HG02852 (cell line): ENCODE data around the gene NUP205.
"Not testable (repeated sequence)": the region's sequence is repeated elsewhere in the genome, so short reads cannot be mapped to it uniquely, and the experiment has no call there.

Source experiments
- ATAC-seq: cut with Tn5 transposase; IDR thresholded peaks from one replicate; pipeline ENCODE4 v1.9.1; 2021; ENCODE audit warnings: mild to moderate bottlenecking, moderate library complexity; ENCODE audit not compliant: unreplicated experiment

The NUP205 gene

DNA sequence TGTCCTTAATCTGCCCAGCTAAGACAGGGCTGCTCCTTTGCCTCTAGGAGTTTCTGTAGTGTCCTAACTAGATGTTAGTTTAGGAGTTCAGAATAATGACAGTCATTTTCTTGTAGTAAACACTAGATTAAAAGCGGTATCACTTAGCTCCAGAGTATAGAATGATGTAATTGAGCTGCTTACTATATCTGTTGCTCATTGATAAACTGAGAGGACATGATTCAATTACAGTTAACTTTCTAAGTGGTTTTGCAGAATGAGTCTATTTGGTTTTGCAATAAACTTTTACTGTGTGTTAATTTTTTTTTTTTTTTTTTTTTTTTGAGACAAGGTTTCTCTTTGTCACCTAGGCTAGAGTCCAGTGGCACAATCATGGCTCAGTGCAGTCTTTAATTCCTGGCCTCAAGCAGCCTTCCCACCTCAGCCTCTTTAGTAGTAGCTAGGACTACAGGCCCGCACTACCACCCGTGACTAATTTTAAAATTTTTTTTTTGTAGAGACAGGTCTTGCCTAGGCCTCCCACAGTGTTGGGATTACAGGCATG is 106.4 kb downstream of the NUP205 start:
- no peak for ATAC-seq

DNA sequence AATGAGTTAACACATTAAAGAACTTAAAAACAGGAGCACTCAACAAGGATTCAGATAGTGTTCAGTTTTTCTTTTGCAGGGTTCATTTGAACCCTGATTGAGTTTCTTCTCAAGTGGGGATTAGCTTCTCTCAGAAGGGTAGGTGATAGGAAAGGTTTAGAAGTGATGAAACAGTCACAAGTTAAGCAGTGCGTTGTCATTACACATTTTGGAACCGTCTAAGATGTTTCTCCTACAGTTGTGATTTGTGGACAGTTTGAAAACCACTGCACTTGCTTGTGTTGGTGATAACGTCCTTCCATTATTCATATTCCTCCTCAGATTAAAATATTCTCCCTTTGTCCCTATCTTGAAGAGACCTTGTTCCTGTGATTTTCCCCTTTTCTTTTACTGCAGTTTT is 107.3 kb downstream of the NUP205 start:
- ATAC-seq, result no peak

DNA sequence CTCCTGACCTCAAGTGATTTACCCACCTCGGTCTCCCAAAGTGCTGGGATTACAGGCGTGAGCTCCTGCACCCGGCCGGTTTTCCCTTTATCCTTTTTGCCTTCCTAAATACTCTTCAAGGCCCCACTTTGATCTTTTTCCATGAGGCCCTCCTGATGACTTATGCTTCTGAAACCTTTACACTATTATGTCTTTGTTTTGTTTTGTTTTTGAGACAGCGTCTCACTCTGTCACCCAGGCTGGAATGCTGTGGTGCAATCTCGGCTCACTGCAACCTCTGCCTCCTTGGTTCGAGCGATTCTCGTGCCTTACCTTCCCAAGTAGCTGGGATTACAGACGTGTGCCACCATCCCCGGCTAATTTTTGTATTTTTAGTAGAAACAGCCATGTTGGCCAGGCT is 108.4 kb downstream of the NUP205 start:
- ATAC-seq, result no peak

DNA sequence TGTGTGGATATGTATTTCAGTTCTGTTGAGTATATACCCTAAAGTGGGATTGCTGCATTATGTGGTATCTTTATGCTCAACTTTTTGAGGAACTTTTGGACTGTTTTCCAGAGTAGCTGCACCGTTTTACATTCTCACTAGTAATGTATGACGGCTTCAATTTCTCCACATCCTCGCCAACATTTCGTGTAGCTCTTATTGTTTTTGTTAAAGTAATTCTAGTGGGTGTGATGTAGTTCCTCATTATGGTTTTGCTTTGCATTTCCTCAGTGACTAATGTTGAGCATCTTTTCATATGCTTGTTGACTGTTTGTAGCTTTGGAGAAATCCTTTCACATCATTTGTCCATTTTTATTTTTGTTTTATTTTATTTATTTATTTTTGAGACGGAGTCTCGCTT is 109.1 kb downstream of the NUP205 start:
- ATAC-seq, result no peak

DNA sequence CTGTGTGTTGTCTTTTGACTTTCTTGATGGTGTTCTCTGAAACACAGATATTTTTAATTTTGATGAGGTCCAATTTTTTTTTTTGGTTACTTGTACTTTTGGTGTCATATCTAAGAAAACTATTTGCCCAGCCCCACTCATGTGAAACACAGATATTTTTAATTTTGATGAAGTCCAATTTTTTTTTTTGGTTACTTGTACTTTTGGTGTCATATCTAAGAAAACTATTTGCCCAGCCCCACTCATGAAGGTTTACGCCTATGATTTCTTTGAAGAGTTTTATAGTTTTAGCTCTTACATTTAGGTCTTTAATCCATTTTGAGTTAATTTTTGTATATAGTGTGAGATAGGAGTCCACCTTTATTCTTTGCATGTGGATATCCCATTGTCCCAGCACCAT is 109.9 kb downstream of the NUP205 start:
- not testable (repeated sequence) for ATAC-seq

DNA sequence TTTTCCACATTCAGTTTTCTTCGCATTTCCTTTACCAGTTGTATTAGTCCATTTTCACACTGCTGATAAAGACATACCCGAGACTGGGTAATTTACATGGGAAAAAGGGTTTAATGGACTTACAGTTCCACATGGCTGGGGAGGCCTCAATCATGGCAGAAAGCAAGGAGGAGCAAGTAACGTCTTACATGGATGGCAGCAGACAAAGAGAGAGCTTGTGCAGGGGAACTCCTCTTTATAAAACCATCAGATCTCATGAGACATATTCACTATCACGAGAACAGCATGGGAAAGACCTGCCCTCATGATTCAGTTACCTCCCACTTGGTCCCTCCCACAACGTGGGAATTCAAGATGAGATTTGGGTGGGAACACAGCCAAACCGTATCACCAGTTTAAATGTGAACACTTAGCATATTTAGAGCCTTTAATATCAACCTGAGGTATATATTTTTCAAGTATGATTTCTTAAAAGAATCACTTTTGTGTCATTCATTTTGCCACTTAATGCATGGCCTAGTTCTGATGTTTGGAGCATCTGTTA is 111.2 kb downstream of the NUP205 start:
- not testable (repeated sequence) for ATAC-seq

DNA sequence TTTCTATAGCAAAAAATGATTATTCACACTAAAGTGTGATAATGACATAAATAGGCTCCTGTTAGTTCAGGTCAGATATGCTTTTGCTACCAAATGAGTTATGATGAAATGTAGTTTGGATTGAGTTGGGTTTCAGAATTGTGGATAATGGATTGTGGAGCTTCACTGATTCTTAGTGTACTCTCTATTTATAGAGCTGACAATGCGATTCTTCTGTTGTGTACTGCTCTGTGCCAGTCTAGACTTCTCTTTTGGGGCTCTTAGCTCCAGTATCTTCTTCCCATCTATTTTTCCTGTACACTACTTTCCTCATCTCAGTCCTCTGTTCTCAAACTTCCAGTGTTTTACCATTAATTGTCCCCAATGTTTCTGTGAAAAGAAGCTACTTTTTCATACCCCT is 112.1 kb downstream of the NUP205 start:
- no peak for ATAC-seq

DNA sequence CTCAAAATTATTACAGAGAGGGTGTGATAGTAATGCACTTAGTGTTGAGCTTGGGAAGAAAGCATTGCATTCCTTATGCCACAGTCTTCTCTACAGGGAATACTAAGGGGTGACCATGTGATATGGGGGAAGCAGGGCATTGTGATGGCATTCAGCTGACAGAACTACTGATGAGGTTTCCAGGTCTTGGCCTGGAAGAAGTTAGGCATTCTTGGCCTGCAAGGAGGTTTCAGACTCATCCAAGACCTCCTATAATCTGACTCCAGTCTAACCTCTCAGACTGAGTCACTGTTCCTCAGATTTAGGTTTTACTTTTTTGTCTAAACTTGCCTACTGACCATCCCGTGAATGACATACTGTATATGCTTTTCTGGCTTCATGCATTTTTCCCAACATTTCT is 112.5 kb downstream of the NUP205 start:
- ATAC-seq, result no peak

DNA sequence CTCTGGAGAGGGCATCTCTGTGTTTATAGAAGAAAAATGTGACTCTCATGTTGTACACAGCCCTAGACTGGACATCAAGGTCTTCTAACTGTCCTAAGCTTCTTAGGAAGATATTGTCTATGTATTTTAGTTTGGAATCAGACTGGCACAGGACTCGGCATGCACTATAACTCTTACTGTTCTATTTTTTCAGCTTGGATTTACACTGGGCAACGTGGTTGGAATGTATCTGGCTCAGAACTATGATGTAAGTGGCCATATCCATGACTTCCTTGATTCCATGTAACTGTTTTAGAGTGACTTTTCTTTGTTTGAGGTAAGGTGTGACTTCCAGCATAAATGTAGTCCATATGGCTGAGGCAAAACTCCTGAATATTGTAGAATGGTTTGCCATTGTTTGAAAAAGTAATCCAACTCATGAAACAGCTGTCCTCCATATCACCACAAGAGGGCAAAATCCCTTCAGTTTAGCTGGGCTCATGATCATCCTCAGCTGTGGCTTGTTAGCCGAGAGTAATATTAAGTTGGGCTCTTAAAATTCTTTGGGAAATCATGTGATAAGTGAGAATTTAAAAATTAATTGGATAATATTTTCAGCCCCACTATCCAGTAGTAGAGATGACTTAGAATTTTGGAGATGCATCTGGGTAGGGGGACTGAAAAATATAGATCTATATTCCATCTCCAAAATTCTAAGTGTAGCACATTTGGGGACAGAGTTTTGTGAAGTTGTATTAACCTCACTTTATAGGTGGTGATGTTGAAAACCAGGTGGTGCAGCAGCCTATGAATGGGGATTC is 115.0 kb downstream of the NUP205 start:
- ATAC-seq, result peak; percentile 70

DNA sequence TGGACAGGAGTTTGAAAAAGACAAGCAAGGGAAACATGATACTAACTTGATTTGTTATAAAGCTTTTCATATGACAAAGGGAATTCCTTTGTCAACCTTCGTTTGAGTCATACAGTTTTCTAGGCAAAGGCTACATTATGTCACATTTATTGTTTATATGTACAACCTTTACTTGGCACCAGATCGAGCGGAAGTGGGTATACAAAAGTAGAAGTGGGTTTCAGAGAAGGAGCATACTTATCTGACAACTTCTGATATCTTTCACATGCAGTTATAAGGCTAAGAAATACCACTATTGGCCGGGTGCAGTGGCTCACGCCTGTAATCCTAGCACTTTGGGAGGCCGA is 115.6 kb downstream of the NUP205 start:
- ATAC-seq, result peak; percentile 18

DNA sequence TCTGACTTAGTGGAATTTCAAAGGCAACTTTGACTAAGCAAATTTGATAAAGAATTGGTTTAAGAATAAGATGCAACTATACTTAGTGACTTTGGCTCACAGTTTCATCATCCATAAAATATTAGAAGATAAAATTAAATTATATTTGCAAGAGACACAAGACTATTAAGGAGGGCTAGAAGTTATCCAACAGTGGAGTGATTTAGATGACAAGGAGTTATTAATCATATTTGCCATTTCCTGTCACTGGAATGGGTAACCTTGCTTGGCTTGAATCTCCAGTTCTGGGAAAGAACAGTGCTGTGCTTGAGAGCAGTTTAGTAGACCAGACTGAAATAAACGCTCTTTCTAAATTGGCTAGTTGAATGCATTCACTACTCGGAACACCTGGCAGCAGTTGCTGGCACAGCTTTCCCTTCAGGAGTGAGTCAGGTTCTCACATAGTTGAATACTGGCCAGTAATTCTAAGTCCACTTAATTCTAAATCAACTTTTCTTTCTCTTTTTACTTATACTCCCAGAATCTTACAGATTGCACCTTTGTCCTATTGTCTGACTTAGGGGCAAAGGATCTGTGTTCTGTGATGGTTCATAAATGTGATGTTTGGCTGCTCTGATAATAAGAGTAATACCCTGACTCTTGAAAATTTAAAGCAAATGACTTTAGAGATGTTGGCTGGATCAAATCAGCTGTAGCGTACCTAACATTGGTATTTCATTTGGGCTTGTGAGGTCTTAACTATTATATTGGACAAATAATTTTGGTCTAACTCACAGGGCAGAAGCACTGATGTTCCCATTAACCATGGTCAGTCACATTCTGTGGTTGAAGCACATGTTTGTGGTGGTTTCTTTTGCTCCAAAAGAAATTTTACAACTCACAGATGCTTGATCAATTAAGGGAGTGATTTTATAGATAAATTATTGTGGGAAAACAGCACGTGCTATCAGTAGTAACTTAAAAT is 121.2 kb downstream of the NUP205 start:
- no peak for ATAC-seq

DNA sequence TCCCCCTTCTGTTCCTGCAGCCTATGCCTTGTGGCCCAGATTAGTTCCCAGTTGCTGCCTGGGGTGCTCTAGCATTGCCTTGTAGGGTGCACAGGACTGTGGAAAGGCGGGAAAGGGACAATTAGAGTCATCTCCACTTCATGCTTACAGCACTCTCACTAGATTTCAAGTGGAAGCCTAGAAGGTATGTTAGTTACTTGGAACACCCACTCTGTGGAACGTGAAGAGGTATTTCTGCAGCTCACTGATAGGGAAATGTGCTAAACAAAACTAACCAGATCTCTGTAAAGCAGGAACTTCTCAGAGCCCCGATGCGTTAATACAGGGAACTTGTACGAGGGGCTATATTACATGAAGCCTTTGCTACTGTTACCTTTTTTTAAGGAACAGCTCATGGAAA is 124.0 kb downstream of the NUP205 start:
- no peak for ATAC-seq

DNA sequence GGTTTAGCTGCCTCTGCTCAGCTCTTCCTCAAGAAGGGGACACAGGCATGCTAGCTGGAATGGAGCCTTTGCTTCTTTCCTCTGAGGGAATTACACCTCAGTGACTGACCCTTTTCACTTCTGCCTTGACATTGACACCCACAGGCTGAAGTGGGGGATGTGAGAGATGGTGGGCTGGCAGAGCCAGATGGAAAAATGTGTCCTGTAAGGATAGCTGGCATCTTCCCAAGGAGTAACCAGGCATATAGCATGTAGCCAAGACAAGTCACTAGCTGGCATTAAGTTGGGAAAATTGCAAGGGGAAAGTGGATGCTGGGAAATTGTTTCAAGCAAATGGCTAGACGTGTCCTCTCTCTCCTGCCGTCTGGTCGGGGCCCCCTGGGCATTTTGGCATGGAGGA is 124.5 kb downstream of the NUP205 start:
- ATAC-seq, result no peak

DNA sequence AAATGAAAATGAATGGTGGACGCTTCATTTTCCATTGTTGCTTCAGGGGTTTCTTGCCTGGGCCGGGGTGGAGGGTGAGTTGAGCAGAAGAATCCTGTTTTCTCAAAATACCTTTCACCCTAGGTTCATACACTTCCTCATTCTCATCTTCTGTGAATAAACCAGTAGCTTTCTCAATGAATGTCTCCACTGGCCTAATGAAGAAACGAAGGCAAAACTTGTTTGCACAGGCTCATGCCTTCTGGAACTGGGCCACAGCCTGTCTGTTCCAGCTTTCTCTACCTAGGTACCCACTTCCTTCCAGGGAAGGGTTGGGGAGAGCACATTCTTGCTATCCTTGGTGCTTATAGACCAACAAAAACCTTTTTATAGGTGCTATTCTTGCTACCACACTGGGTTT is 125.9 kb downstream of the NUP205 start:
- ATAC-seq, result no peak

DNA sequence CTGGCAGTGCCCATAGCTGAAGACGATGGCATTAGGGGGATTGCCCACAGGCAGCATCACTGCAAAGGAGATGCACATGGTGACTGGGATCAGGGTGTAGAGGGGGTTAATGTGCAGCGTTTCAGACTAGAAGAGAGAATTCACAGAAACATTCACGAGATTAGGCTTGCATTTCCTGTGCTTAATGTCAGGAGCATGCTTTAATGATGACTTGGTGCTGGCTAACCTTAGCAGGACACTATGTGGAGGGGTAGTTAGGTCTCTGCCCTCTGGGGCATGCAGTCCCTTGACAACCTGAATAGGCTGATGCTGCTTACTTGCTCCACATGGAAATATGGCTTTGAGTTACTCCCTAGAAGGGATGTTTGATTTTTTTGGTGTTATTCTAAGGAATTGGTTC is 126.4 kb downstream of the NUP205 start:
- ATAC-seq, result no peak

DNA sequence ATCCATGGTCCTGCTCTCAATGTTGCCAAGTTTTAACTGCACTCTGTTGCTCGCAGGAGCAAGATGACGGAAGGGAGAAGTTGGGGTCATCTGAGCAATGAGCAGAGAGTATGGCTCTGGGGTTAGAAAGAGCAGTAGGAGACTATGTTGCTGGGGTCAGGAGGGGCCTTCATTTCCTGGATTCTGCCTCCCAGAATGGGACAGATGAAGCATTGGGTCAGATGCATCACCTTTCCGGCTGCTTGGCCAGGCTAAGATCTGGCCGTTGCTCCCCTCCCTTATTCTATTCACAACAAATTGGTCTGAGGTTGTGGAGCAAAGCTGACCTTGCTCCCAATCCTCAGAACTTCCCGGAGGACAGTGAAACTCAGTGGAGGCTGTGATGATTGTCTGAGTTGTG is 127.0 kb downstream of the NUP205 start:
- no peak for ATAC-seq

DNA sequence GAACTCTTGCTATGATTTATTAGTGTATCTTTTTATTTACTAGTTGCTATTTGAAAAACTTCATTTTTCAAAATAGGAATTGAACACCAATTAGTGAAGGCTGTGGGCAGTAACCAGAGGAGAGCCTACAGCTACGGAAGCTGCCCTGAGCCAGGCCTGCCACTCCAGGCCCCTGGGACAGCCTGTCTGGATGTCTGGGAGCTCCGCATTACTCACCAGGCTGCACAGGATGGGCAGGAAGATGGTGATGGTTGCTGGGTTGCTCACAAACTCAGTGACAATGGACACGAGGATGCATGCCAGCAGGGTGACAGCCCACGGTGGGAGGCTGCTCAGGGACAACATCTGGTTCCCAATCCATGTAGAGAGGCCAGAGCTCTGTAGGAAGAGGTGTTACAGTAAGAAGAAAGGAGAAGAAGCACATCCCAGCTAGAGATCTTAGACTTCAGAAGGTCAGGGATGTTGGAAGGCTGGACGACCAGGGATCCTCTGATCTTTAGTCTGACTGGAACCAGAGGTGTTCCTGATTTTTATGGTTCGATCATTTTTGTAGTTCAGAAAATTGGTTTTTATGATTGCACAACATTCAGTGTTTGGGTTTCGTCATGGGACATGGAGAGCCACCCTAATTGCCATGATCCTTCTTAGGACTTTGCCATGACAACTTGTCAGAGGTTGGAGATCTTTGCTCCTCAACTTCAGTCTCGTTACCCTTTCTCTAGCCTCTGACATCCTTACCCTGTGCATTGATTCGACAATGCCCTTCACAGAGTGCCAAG is 127.8 kb downstream of the NUP205 start:
- ATAC-seq, result no peak

DNA sequence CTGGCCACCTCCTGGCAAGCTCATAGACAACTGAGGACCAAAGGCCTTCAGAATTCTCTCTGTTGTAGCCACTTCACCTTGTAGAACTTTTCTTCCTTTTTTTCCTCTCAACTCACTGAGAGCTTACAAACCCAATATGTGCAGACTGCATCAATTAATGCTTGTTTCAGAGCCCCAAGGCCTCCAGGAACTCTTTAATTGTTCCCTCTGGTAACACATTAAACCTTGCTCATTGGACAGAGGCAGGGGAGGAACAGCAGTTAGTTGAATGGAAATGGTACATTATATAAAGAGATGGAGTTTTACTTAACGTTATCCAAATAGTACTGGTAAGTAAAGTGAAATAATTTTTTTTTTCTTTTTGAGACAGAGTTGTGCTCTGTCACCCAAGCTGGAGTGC is 129.7 kb downstream of the NUP205 start:
- ATAC-seq, result no peak

DNA sequence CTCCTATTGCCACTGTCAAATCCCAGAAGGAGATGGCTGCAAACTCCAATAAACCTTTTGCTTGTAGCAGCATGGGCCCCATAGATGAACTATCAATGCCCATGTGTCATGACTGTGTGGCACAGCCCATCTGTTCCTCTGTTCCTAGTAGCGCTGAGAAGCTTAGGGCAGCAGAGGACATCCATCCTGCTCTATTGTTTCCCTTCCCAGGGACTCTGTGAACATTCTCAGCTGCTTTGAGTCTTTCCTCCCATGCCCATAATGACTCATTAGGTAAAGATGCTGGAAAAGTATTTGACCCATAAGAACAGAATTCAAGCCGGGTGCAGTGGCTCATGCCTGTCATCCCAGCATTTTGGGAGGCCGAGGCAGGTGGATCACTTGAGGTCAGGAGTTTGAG is 132.8 kb downstream of the NUP205 start:
- ATAC-seq, result no peak

DNA sequence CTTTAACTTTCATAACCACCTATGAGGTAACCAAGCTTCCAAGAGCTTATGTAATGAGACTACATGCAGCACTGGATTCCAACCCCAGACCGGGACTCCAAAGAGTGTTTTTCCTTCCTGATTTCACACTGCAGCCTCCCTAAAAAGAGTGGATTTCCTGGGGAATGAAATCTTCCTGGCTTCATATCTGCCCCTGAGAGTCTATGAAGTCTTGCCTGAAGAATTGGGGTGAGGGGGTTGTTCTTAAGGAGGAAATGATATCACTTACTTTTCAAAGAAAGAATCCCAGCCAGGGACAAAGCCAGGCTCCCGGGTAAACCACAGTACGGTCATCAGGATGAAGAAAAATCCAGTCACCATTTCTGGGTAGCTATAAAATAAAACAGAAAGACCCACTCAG is 134.3 kb downstream of the NUP205 start:
- ATAC-seq, result no peak

DNA sequence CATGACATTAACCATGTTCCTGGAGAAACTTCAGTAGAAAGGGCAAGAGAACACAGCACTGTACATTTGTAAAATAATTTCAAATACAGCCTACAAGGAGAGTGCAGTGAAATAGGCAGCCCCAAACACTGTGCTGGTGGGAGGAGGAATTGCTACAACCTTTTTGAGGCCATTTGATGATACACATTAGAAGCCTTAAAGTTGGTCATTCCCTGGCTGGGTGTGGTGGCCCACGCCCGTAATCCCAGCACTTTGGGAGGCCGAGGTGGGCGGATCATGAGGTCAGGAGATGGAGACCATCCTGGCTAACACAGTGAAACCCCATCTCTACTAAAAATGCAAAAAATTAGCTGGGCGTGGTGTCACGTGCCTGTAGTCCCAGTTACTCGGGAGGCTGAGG is 134.9 kb downstream of the NUP205 start:
- ATAC-seq, result not testable (repeated sequence)
